GM18858 (cell line): Measurements from ENCODE around the gene AHI1.

Experiments
- ATAC-seq: cut with Tn5 transposase; IDR thresholded peaks from one replicate; pipeline ENCODE4 v1.9.1; 2021; ENCODE audit not compliant: unreplicated experiment

AHI1 gene

GRCh38 chr6:135464634-135465033, 32.9 kb downstream of the AHI1 start:
- peak; percentile 60 for ATAC-seq

GRCh38 chr6:135461208-135461607, 36.3 kb downstream of the AHI1 start:
- no peak for ATAC-seq

- no peak for ATAC-seq
Observed at GRCh38 chr6:135458051-135458450, 39.5 kb downstream of the AHI1 start.

GRCh38 chr6:135451617-135452190, 45.8 kb downstream of the AHI1 start:
- ATAC-seq = no peak

- peak; percentile 55 for ATAC-seq
Observed at GRCh38 chr6:135449246-135449645, 48.3 kb downstream of the AHI1 start.

GRCh38 chr6:135440087-135440792, 57.3 kb downstream of the AHI1 start:
- ATAC-seq = peak; percentile 45

- ATAC-seq = no peak
Observed at GRCh38 chr6:135439549-135439948, 58.0 kb downstream of the AHI1 start.

- ATAC-seq = peak; percentile 41
Observed at GRCh38 chr6:135438907-135439535, 58.5 kb downstream of the AHI1 start.

- ATAC-seq = no peak
Observed at GRCh38 chr6:135434991-135435390, 62.5 kb downstream of the AHI1 start.

GRCh38 chr6:135434095-135434494, 63.4 kb downstream of the AHI1 start:
- ATAC-seq = no peak

GRCh38 chr6:135428078-135428477, 69.5 kb downstream of the AHI1 start:
- no peak for ATAC-seq

- ATAC-seq = no peak
Observed at GRCh38 chr6:135426833-135427232, 70.7 kb downstream of the AHI1 start.

- ATAC-seq = no peak
Observed at GRCh38 chr6:135424385-135424784, 73.2 kb downstream of the AHI1 start.

GRCh38 chr6:135423649-135424128, 73.9 kb downstream of the AHI1 start:
- peak; percentile 61 for ATAC-seq

- no peak for ATAC-seq
Observed at GRCh38 chr6:135419162-135419561, 78.4 kb downstream of the AHI1 start.

GRCh38 chr6:135418040-135418760, 79.3 kb downstream of the AHI1 start:
- ATAC-seq = no peak

- no peak for ATAC-seq
Observed at GRCh38 chr6:135412761-135413160, 84.8 kb downstream of the AHI1 start.

- no peak for ATAC-seq
Observed at GRCh38 chr6:135411849-135412248, 85.7 kb downstream of the AHI1 start.

GRCh38 chr6:135411339-135411738, 86.2 kb downstream of the AHI1 start:
- ATAC-seq = no peak

- ATAC-seq = no peak
Observed at GRCh38 chr6:135410856-135411255, 86.7 kb downstream of the AHI1 start.

- ATAC-seq = no peak
Observed at GRCh38 chr6:135403584-135403983, 94.0 kb downstream of the AHI1 start.

- ATAC-seq = no peak
Observed at GRCh38 chr6:135402311-135402710, 95.2 kb downstream of the AHI1 start.
